ENCODE data around the gene SLC5A3.

SLC5A3 gene

DNA sequence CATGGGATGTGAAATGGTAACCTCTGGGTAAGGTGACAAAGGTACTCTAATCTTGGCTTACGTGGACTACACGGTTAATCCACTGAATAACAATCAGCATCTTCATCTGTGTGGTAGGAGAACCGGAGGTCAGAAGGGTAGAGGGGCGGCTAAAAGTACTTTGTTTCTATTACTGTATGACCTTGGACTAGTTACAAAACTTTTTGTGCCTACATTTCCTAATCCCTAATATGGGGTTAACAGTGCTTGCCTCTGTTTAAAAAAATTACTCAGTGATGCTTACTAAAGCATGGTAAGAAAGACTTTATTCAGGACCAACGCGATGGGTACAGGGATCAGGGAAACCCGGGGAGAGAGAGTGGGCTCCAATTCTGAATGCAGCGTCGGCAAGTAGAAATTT, 1.7 kb upstream of the SLC5A3 start:
- TF ChIP-seq, protein P1, sequence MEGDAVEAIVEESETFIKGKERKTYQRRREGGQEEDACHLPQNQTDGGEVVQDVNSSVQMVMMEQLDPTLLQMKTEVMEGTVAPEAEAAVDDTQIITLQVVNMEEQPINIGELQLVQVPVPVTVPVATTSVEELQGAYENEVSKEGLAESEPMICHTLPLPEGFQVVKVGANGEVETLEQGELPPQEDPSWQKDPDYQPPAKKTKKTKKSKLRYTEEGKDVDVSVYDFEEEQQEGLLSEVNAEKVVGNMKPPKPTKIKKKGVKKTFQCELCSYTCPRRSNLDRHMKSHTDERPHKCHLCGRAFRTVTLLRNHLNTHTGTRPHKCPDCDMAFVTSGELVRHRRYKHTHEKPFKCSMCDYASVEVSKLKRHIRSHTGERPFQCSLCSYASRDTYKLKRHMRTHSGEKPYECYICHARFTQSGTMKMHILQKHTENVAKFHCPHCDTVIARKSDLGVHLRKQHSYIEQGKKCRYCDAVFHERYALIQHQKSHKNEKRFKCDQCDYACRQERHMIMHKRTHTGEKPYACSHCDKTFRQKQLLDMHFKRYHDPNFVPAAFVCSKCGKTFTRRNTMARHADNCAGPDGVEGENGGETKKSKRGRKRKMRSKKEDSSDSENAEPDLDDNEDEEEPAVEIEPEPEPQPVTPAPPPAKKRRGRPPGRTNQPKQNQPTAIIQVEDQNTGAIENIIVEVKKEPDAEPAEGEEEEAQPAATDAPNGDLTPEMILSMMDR (conservative IDR thresholded peaks at IDR 0.05; ENCODE audit: low read depth, low read length), result no peak
- DNase-seq (ENCODE audit: low read depth), result no peak
- H3K4me3 ChIP-seq (ENCODE audit: low read depth, low read length), result no peak overlapping the region

DNA sequence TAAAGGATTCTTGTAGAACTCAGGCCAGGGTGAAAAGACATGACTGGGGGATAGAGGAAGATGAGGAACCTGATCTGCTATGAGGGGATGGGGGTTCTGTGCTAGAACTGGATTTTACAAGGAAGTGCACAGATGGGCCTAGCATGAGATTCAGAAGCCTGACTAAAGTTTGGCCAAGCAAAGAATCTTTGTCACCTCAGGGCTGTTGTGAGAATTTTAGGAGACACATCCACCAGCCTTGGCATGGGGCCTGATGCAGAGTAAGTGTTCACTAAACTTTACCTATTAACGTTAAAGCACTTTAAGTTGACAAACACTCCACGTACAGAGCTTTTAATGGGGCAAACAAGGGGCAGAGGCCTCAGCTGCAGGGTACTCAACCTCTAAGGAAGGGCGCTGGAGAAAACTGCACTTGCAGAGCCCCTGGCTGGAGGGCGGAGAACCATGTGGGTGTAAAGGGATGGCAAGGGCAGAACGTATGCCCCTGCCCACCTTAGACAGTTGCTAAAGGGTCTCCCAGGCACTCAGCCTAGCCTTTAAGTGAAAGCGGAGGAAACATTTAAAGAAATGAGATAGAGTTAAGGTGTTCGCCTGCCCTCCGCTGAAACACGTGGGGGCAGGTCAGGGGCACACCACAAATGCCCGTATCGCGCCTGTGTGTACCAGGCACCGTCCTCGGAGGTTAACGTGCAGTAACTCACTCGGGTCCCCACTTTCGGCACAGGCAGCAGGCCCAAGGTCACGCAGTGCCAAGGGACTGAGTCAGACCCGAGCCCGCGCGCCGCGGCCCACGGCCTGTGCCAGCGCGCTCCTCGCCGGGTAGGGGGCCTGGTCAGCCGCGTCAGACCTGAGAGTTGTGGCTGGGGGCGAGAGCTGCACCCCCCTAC, 990 bp upstream of the SLC5A3 start:
- no peak for DNase-seq (ENCODE audit: low read depth)
- peak overlapping the region; percentile 57 for H3K4me3 ChIP-seq (ENCODE audit: low read depth, low read length)
- TF ChIP-seq, protein P1 (conservative IDR thresholded peaks at IDR 0.05; ENCODE audit: low read depth, low read length), result no peak

DNA sequence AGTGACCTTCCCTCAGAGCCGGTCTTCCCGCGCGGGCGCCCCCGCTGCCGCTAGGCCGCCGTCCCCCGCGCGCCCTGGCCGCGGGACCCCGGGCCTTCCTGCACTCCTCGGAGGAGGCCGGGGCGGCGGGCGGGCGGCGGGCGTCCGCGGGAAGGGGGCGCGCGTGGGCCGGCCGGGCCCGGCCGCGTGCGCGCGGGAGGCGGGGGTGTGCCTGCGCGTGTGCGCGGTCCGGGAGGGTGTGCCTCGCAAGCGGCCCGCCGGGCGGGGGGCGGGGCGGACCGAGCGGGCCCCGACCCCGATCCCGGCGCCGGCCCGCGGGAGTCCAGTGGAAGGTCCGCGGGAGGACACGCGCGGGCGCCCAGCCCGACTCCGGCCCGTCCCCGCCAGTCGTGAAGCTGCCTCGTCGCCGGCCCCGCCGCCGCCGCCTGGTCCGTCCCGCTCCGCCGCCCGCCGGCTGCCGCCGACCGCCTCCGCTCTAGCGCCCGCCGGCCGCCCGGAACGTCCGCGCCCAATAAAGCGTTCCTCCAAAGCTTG, 438 bp downstream of the SLC5A3 start:
- TF ChIP-seq, protein P1 (conservative IDR thresholded peaks at IDR 0.05; ENCODE audit: low read depth, low read length), result no peak
- peak overlapping the region; percentile 84 for H3K4me3 ChIP-seq (ENCODE audit: low read depth, low read length)
- DNase-seq (ENCODE audit: low read depth), result no peak

DNA sequence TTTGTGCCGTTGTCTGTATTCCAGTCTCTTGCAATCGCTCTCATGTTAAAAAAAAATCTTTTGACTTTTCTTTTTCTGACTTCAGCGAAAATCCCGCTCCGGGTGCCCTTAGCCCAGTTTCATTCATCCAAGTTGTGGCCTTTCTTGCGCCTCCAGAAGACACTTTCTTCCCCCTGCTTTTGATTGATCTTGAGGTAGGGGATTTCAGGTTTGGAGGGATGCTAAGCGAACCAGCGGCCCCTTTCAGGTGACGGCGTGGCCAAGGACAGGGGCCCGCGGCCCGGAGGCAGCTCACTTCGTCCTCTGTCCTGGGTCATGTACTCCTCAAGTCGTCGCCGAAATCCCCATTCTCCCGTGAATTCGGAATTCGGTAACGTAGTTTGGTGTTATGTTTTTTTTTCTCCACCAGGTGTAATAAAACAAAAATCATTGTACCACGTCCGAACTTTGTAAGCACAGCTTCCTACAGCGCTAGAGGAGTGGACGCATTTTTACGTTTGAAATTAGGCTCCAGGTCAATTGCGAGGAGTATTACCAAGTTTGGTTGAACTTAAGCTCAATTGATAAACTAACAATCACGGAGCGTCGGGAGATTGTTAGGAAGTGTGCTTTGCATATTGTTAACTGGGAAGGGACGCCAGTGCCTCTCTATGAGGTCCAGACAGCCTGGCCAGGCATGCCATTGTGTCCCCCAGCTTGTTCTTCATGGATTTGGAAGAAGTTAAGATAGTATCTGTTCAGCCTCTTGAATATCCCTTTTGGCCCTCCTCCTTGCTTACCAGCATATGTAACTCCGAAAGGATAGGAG, 1.1 kb downstream of the SLC5A3 start:
- TF ChIP-seq, protein P1 (conservative IDR thresholded peaks at IDR 0.05; ENCODE audit: low read depth, low read length), result no peak
- no peak for DNase-seq (ENCODE audit: low read depth)
- H3K4me3 ChIP-seq (ENCODE audit: low read depth, low read length), result peak overlapping the region; percentile 84

DNA sequence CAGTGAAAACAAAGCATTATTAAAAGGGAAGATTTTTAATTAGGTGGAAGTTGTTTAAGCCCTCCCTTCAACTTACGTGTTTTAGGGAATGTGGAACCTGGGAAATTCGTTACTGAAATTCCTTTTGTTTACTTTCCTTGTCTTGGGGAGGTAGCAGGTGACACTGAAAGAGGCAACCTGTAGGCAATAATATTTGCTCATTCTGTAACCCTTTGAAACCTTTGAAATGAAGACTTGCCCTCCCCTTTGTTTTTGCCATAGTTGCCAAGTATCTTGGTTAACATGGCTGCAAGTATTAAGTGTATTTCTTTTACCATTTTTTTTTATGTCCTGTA, 1.7 kb downstream of the SLC5A3 start:
- DNase-seq (ENCODE audit: low read depth), result no peak
- peak overlapping the region; percentile 84 for H3K4me3 ChIP-seq (ENCODE audit: low read depth, low read length)

DNA sequence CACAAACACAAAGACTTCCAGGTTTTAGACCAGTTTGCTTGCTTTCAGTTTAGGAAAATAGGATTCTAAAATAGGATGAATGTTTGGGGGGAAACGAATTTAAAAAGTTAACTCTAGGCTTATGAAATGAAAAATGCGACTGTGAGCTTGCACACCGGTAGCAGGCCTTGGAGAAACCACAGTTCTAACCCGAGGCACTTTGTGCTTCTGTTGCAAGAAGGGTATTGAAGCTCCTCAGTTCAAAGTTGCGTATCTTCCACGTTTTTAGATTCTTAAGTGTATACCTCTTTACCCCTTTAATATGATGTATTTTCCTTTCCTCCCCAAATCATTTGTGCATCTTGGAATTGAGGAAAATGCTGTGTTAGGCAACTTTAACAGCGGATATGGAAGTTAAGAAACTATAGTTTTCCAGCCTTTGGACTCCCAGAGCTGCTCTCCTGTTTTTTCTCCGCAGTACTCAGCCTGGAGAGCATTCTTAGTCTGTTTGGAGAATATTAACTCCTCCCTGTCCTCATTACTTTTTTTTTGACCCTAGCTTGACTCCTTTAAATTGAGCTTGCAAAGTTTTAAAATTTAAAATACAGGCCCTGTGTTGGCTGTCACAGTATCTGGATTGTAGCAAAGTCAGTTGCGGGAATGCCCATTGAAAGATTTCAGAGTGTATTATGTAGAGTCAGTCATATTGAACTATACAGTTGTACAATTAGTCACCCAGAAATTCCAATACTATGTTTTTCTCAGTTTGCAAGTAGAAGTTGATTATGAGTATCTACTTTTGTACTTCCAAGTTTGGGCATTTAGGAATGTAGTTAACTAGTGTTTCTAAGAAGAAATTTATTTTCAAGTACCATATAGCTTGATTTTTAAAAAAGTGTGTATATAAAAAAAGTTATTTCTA, 2.6 kb downstream of the SLC5A3 start:
- no peak overlapping the region for H3K4me3 ChIP-seq (ENCODE audit: low read depth, low read length)
- peak; percentile 46 for DNase-seq (ENCODE audit: low read depth)
- TF ChIP-seq, protein P1 (conservative IDR thresholded peaks at IDR 0.05; ENCODE audit: low read depth, low read length), result no peak

More for the DNA sequence above, 1.7 kb downstream of the SLC5A3 start:
- TF ChIP-seq, protein P1 (conservative IDR thresholded peaks at IDR 0.05; ENCODE audit: low read depth, low read length), result no peak
